ENCODE measurements around the gene MALAT1.

DNA sequence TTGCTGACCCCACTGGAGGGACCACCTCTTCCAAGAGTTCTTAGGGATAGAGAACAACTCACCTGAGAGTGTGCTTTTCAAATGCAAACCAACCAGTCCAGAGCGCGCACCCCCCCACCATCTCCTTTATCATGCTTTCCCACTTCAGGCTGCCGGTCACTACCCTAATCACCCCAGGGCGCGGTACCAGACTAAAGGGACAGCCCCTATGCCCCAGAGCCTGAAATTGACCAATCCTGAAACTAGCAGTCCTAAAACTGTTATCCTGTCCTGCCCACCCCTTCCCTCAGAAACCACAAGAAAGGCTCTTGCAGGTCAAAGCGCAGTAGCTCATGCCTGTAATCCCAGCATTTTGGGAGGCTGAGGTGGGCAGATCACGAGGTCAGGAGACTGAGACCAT is 39.3 kb upstream of the MALAT1 start:
- TF ChIP-seq POLR2A (IDR thresholded peaks at IDR 0.05; ENCODE audit: low read length) (no peak), GATA1 (IDR thresholded peaks at IDR 0.05; ENCODE audit: low read depth, low read length) (no peak)

Measured in erythroblast (primary cell).